ENCODE data around the gene GTF2IRD2.
"Not testable (repeated sequence)": the region's sequence is repeated elsewhere in the genome, so short reads cannot be mapped to it uniquely, and the experiment has no call there.

GTF2IRD2 gene

GRCh38 chr7:74783595-74783994 is 67.8 kb downstream of the GTF2IRD2 start:
- DNase-seq, result not testable (repeated sequence)

GRCh38 chr7:74781746-74782145 is 69.7 kb downstream of the GTF2IRD2 start:
- DNase-seq, result not testable (repeated sequence)

GRCh38 chr7:74779053-74779452 is 72.4 kb downstream of the GTF2IRD2 start:
- DNase-seq, result not testable (repeated sequence)

GRCh38 chr7:74775111-74775510 is 76.3 kb downstream of the GTF2IRD2 start:
- DNase-seq, result not testable (repeated sequence)

DNA sequence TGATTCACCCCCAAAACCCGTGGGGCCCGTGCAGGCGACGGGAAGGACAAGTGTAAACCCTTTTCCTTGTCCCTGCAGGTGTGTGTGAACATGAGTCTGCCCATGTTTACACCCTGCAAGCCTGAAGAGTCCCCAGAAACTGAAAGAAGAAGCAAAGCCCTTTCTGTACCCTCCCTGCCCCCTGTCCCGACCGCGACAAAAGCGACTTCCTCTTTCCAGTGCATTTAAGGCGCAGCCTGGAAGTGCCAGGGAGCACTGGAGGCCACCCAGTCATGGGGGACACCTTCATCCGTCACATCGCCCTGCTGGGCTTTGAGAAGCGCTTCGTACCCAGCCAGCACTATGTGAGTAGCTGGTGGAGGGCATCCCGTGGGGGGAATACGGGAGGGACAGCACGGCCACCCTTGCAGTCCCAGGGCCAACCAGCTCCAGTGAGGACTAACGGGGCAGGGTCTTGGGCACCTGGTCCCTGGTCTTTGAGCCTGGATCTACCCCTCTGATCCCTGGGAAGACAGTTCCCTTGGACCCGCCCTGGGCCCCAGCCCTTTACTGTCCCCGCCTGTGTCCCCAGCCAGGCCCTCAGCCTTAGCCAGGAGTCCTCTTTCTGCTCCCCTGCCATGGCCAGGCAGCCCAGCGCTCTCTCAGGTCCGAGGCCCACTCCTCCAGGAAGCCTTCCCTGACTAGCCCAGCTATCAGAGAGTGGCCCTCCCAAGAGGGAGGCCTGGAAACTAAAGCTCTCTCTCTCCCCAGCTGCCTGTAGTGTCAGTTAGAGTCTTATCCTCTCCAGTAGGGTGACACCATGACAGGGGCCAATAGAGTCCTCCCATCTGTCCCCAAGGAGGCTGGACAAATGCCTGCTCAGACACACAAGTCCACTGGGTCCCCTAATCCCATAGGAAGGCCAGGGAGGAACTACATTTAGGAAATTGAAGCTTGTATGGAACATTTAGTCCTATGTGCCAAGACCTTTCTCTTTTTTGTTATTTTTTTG is 77.3 kb downstream of the GTF2IRD2 start, which contains the start of gene NCF1:
Gene NCF1 (plus strand): TSS at position 252 of the 991 bp plus-strand sequence. CDS start 21 bp downstream, at position 273.
- not testable (repeated sequence) for DNase-seq

- DNase-seq, result not testable (repeated sequence)
Observed at GRCh38 chr7:74772093-74772492, 79.3 kb downstream of the GTF2IRD2 start.

- DNase-seq, result not testable (repeated sequence)
Observed at GRCh38 chr7:74770062-74770461, 81.3 kb downstream of the GTF2IRD2 start.

DNA sequence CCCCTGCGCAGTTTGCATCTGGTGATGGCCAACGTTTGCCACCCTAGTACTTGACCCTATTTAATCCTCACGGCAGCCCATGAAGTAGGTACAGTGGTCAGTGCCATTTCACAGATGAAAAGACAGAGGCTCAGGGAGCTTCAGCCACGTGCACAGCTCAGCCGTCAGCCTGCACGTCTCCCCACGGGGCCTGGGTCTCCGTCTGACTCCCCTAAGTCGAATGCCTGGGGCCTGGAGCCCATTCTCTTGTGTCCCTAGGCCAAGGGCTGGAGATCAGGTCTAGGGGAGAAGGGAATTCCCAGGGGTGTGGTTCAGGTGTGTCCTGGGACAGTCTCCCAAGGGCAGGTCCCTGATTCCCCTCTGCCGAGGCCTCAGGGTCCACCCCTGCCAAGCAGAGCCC is 84.4 kb downstream of the GTF2IRD2 start:
- DNase-seq, result not testable (repeated sequence)

- not testable (repeated sequence) for DNase-seq
Observed at GRCh38 chr7:74766509-74766908, 84.9 kb downstream of the GTF2IRD2 start.

- not testable (repeated sequence) for DNase-seq
Observed at GRCh38 chr7:74765205-74765918, 86.0 kb downstream of the GTF2IRD2 start.

- not testable (repeated sequence) for DNase-seq
Observed at GRCh38 chr7:74758982-74759381, 92.4 kb downstream of the GTF2IRD2 start.

DNA sequence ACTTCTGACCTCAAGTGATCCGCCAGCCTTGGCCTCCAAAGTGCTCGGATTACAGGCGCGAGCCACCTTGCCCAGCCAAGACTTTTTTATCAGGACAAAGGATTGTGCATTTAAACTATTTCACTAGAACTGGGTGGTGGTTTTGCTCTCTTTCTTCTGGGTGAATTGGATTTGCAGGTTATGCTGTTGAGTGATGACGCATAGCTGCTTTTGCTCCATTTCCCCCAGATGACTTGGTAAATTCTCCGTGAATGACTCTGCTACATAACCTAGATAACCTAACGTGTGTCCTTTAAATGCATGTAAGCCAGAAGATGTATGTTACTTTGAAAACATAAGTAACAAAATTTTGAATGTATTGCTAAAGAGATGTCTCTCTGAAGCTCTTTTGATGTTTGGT is 93.1 kb downstream of the GTF2IRD2 start:
- not testable (repeated sequence) for DNase-seq

GRCh38 chr7:74756673-74757072 is 94.7 kb downstream of the GTF2IRD2 start:
- DNase-seq, result not testable (repeated sequence)

- DNase-seq, result not testable (repeated sequence)
Observed at GRCh38 chr7:74753921-74754482, 97.4 kb downstream of the GTF2IRD2 start.

Measured in stimulated activated CD4-positive, alpha-beta T cell treated with anti-CD3 and anti-CD28 coated beads, Interleukin-2, amount 100 ng/mL, for 48 hours (primary cell).